C4-2B (cell line): ENCODE measurements around the gene STK35.
A peak's percentile ranks its signal among the peaks of the same experiment; 100 is the strongest.

Experiments
- H3K27ac ChIP-seq: fragments of 450-650 bp; 2 replicates; pipeline ENCODE4 v1.5.1; 2017
- CTCF ChIP-seq: fragments of 450-650 bp; conservative IDR thresholded peaks from 2 replicates; pipeline ENCODE4 v1.5.1; 2017; ENCODE audit warnings: mild to moderate bottlenecking
- ZFX ChIP-seq: fragments of 450-650 bp; IDR thresholded peaks from 2 replicates; pipeline ENCODE4 v1.6.1; 2017

Gene STK35

GRCh38 chr20:2101057-2101864 lies at the start of gene STK35:
Gene STK35 (plus strand): TSS chr20:2101827. CDS start chr20:2101882, 55 bp downstream.
- no peak for TF ChIP-seq ZFX
- TF ChIP-seq CTCF, result no peak
- peak within 1 kb of the TSS; percentile 97 for H3K27ac ChIP-seq

DNA sequence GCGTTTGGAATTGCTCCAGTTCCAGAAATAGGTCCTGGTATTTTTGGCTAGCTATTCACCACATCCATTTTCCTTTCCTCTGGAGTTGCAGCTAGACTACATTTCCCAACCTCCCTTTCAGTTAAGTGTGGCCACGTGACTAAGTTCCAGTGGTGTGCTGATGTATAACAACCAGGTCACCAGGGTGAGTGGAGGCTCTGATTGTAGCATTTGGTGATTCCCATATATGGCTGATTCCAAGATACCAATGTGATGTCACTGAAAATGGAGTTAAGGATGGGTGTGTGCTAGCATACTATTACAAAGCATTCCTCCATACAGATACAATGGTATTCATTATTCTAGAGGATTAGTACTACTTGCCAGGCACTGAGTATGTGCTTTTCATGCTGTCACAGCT lies 49.7 kb upstream of the STK35 start:
- no peak overlapping the region for H3K27ac ChIP-seq
- TF ChIP-seq CTCF (no peak), ZFX (no peak)

GRCh38 chr20:2052741-2053140 lies 48.9 kb upstream of the STK35 start:
- no peak for TF ChIP-seq CTCF
- no peak overlapping the region for H3K27ac ChIP-seq

- no peak overlapping the region for H3K27ac ChIP-seq
- TF ChIP-seq ZFX (no peak), CTCF (no peak)
These were observed 48.0 kb upstream of the STK35 start for GRCh38 chr20:2053615-2054014.

DNA sequence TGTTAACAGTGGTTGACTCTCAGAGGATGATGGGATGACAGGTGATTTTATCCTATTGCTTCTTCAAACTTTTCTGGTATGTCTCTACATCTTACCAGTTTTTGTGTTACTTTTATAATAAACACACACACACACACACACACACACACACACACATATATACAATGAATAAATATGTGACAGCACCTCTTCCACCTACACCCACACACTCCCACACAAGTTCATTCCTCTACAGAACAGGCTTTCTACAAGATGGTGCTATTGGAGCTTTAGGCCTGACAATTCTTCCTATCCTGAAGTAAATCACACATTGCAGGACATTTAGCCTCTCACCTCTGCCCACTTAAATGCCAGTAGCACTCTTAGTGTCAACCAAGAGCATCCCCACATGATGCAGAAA lies 46.7 kb upstream of the STK35 start:
- no peak overlapping the region for H3K27ac ChIP-seq
- TF ChIP-seq ZFX (no peak), CTCF (no peak)

GRCh38 chr20:2059411-2059810 lies 42.2 kb upstream of the STK35 start:
- H3K27ac ChIP-seq, result no peak overlapping the region
- TF ChIP-seq ZFX, result no peak
- no peak for TF ChIP-seq CTCF

- no peak overlapping the region for H3K27ac ChIP-seq
- TF ChIP-seq ZFX (no peak), CTCF (no peak)
These were observed 36.5 kb upstream of the STK35 start for GRCh38 chr20:2065099-2065498.
